ENCODE results near the gene AARS1.
"Not testable (repeated sequence)": the region's sequence is repeated elsewhere in the genome, so short reads cannot be mapped to it uniquely, and the experiment has no call there.

Gene AARS1

GRCh38 chr16:70223971-70224513, 65.3 kb downstream of the AARS1 start:
- DNase-seq: not testable (repeated sequence)

DNA sequence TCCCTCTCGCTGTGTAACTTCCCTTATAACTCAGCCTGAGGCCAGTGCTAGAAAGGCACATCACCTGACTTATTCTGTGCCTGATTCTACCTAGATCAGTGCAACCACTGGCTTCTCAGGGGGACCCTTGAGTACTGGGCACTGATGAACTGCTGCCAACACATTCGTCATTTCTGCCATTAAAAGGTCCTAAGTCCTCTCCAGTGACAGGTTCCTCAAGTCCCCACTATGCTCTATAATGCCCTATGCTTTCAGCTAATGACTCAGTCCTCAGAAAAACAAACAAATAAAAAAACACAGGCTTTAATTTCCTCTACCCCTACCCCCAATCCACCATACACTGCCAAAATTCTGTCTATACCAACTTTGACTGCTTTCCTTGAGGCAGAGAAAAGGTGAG, 66.1 kb downstream of the AARS1 start:
- not testable (repeated sequence) for DNase-seq

GRCh38 chr16:70222574-70222973, 66.7 kb downstream of the AARS1 start:
- DNase-seq: not testable (repeated sequence)

DNA sequence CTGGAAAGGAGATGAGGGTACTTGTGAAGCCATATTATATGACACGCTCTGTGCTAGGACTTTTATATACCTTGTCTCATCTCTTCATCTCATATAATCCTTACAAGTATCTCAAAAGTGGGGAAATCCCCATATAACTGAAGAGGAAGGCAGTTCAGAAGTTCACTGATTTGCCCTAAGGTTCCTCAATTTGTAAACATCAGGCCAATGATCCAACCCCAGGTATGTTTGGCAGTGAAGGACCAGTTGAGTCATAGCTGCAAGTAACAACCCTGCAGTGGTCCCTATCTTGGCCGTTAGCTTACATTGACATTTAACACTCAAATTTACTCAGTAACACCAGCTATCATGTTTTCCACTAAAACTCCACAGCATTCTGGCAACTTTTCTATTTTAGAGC, 70.7 kb downstream of the AARS1 start:
- DNase-seq: not testable (repeated sequence)

GRCh38 chr16:70206382-70206781, 82.9 kb downstream of the AARS1 start:
- DNase-seq: not testable (repeated sequence)

- not testable (repeated sequence) for DNase-seq
Observed at GRCh38 chr16:70204668-70205405, 84.5 kb downstream of the AARS1 start.

GRCh38 chr16:70204010-70204409, 85.3 kb downstream of the AARS1 start:
- DNase-seq: not testable (repeated sequence)

DNA sequence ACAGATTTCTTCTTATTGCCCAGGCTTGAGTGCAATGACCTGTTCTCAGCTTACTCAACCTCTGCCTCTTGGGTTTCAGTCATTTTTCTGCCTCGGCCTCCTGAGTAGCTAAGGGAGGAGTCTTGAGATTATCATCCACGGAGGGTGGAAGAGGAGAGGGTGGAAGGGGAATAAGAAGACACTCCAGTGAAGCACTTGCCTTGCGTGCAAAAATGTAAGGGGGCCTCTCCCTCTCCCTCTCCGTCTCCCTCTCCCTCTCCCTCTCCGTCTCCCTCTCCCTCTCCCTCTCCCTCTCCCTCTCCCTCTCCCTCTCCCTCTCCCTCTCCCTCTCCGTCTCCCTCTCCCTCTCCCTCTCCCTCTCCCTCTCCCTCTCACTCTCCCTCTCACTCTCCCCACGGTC, 85.8 kb downstream of the AARS1 start:
- DNase-seq: not testable (repeated sequence)
